ENCODE results near the gene THAP3. TPM values are rescaled to one million over a fixed set of nuclear protein-coding genes. Genes with fewer than 3 reads are reported as not detected.

THAP3 gene
- total and polyA plus RNA-seq, 2 of the 8 experiments (the other 6 are each of a cell fraction or from before 2014, with no cell fraction given), result 8.2 to 15.3 TPM

GRCh38 chr1:6674771-6675170 lies 50.1 kb downstream of the THAP3 start (continued):
- TF ChIP-seq CHD2 (IDR thresholded peaks at IDR 0.05; ENCODE audit: low read length) (no peak), HDAC6 (IDR thresholded peaks at IDR 0.05; ENCODE audit: low read depth, low read length) (no peak), KDM1A (IDR thresholded peaks at IDR 0.05; ENCODE audit: borderline replicate concordance, low read length) (no peak), POLR2AphosphoS5 (IDR thresholded peaks at IDR 0.05; ENCODE audit: low read depth, low read length) (no peak), YY1 (IDR thresholded peaks at IDR 0.05; ENCODE audit: low read depth, low read length) (no peak), FOSL1 (IDR thresholded peaks at IDR 0.05; ENCODE audit: insufficient read depth, low read depth, low read length) (no peak)

Measured in H1 (cell line).